ES-I3 (cell line): ENCODE data around the gene ABCA4.
"Not testable (repeated sequence)": the region's sequence is repeated elsewhere in the genome, so short reads cannot be mapped to it uniquely, and the experiment has no call there.

Experiments
- H3K36me3 ChIP-seq: 2 replicates; pipeline ENCODE4 v1.6.1; 2013; ENCODE audit warnings: mild to moderate bottlenecking, low read length, control low read depth, moderate library complexity; ENCODE audit not compliant: insufficient read depth
- H3K4me1 ChIP-seq: 2 replicates; pipeline ENCODE4 v1.6.1; 2013; ENCODE audit warnings: mild to moderate bottlenecking, control low read depth, low read length; ENCODE audit not compliant: insufficient read depth
- H3K9ac ChIP-seq: 2 replicates; pipeline ENCODE4 v1.6.1; 2013; ENCODE audit warnings: low read depth, mild to moderate bottlenecking, low read length, moderate library complexity
- H3K9me3 ChIP-seq: 2 replicates; pipeline ENCODE4 v1.6.1; 2013; ENCODE audit warnings: mild to moderate bottlenecking, low read length, moderate library complexity; ENCODE audit not compliant: control insufficient read depth, insufficient read depth

ABCA4 gene

GRCh38 chr1:94120991-94121390 is at the start of gene ABCA4:
Gene ABCA4, minus strand, starts transcription at chr1:94121148. Its CDS starts 103 bp downstream, at chr1:94121045.
- Histone ChIP-seq H3K36me3 (no peaks in the 10 kb centered on the region), H3K9me3 (no peaks in the 10 kb centered on the region), H3K9ac (no peak within 1 kb of the TSS), H3K4me1 (peaks cover 40% of the 10 kb centered on the region)

- H3K9ac ChIP-seq: no peak overlapping the region
- no peaks in the 10 kb centered on the region for H3K4me1 ChIP-seq
- H3K36me3 ChIP-seq: 0 out of 2 replicates have a peak, but pooled peaks cover 1% of the 10 kb centered on the region
- no peaks in the 10 kb centered on the region; the same call in 1 of the 2 replicates for H3K9me3 ChIP-seq
Measured at GRCh38 chr1:94169126-94169525, 48.2 kb upstream of the ABCA4 start.

- no peak overlapping the region for H3K9ac ChIP-seq
- peaks cover 2% of the 10 kb centered on the region for H3K4me1 ChIP-seq
- no peaks in the 10 kb centered on the region for H3K36me3 ChIP-seq
- no peaks in the 10 kb centered on the region; the same call in 1 of the 2 replicates for H3K9me3 ChIP-seq
Measured at GRCh38 chr1:94165843-94166242, 44.9 kb upstream of the ABCA4 start.

GRCh38 chr1:94164885-94165284 is 43.9 kb upstream of the ABCA4 start:
- not testable (repeated sequence) for H3K4me1 ChIP-seq, H3K36me3 ChIP-seq, H3K9me3 ChIP-seq, H3K9ac ChIP-seq

- not testable (repeated sequence) for H3K9ac ChIP-seq, H3K4me1 ChIP-seq
Measured at GRCh38 chr1:94164121-94164520, 43.2 kb upstream of the ABCA4 start.

GRCh38 chr1:94163249-94163648 is 42.3 kb upstream of the ABCA4 start:
- H3K36me3 ChIP-seq, H3K9ac ChIP-seq, H3K4me1 ChIP-seq, H3K9me3 ChIP-seq: not testable (repeated sequence)

More at GRCh38 chr1:94164121-94164520, 43.2 kb upstream of the ABCA4 start:
- H3K9me3 ChIP-seq, H3K36me3 ChIP-seq: not testable (repeated sequence)

- Histone ChIP-seq H3K36me3 (no peaks in the 10 kb centered on the region), H3K9ac (no peak overlapping the region), H3K9me3 (no peaks in the 10 kb centered on the region), H3K4me1 (peaks cover 5% of the 10 kb centered on the region)
Measured at GRCh38 chr1:94160811-94161210, 39.9 kb upstream of the ABCA4 start.

GRCh38 chr1:94156096-94156625 is 35.2 kb upstream of the ABCA4 start:
- no peaks in the 10 kb centered on the region for H3K9me3 ChIP-seq
- H3K4me1 ChIP-seq: peaks cover 5% of the 10 kb centered on the region
- no peak overlapping the region for H3K9ac ChIP-seq
- H3K36me3 ChIP-seq: no peaks in the 10 kb centered on the region

GRCh38 chr1:94154989-94155388 is 34.0 kb upstream of the ABCA4 start:
- Histone ChIP-seq H3K4me1 (no peaks in the 10 kb centered on the region), H3K36me3 (no peaks in the 10 kb centered on the region), H3K9me3 (no peaks in the 10 kb centered on the region), H3K9ac (no peak overlapping the region)

- Histone ChIP-seq H3K9ac (no peak overlapping the region), H3K36me3 (no peaks in the 10 kb centered on the region), H3K4me1 (no peaks in the 10 kb centered on the region), H3K9me3 (no peaks in the 10 kb centered on the region)
Measured at GRCh38 chr1:94153133-94153532, 32.2 kb upstream of the ABCA4 start.

GRCh38 chr1:94149166-94149565 is 28.2 kb upstream of the ABCA4 start:
- not testable (repeated sequence) for H3K36me3 ChIP-seq, H3K9ac ChIP-seq, H3K4me1 ChIP-seq, H3K9me3 ChIP-seq

- Histone ChIP-seq H3K9ac (no peak overlapping the region), H3K9me3 (no peaks in the 10 kb centered on the region), H3K4me1 (0 out of 2 replicates have a peak, but pooled peaks cover 11% of the 10 kb centered on the region), H3K36me3 (no peaks in the 10 kb centered on the region)
Measured at GRCh38 chr1:94146273-94146672, 25.3 kb upstream of the ABCA4 start.

GRCh38 chr1:94144836-94145235 is 23.9 kb upstream of the ABCA4 start:
- 0 out of 2 replicates have a peak, but pooled peaks cover 11% of the 10 kb centered on the region for H3K4me1 ChIP-seq
- no peaks in the 10 kb centered on the region for H3K9me3 ChIP-seq
- no peaks in the 10 kb centered on the region for H3K36me3 ChIP-seq
- H3K9ac ChIP-seq: no peak overlapping the region

GRCh38 chr1:94143809-94144176 is 22.8 kb upstream of the ABCA4 start:
- Histone ChIP-seq H3K9ac (no peak overlapping the region), H3K36me3 (no peaks in the 10 kb centered on the region)

GRCh38 chr1:94143173-94143808 is 22.3 kb upstream of the ABCA4 start:
- Histone ChIP-seq H3K4me1 (0 out of 2 replicates have a peak, but pooled peaks cover 11% of the 10 kb centered on the region), H3K36me3 (no peaks in the 10 kb centered on the region), H3K9me3 (no peaks in the 10 kb centered on the region), H3K9ac (no peak overlapping the region)

More at GRCh38 chr1:94143809-94144176, 22.8 kb upstream of the ABCA4 start:
- no peaks in the 10 kb centered on the region for H3K9me3 ChIP-seq
- H3K4me1 ChIP-seq: 0 out of 2 replicates have a peak, but pooled peaks cover 11% of the 10 kb centered on the region
